Natural killer cell (primary cell): ENCODE results near the gene RRP36. TPM values are rescaled to one million over a fixed set of nuclear protein-coding genes. Genes with fewer than 3 reads are reported as not detected.

Source experiments
- ATAC-seq, 3 donors: fragments of 150-1000 bp in 2 of 3; fragments of 200-7000 bp in 1 of 3; cut with Tn5 transposase; 1 replicate in 1 of 3; 2 replicates in 2 of 3; pipeline ENCODE4 v1.10.0; 2021; ENCODE audit warnings: mild to moderate bottlenecking in 2 of 3, moderate library complexity in 2 of 3
- DNase-seq, 2 donors: peaks; one replicate each; pipeline versions ENCODE4 v3.0.0 to v3.0.0-alpha.2; 2013 to 2021; ENCODE audit warnings: mixed read lengths in 1 of 2
- H3K27ac ChIP-seq: one replicate; pipeline ENCODE4 v1.5.1; 2013; ENCODE audit warnings: mild to moderate bottlenecking, low read length
- H3K27me3 ChIP-seq: one replicate; pipeline ENCODE4 v1.6.1; 2013; ENCODE audit warnings: low read length; ENCODE audit not compliant: control insufficient read depth, insufficient read depth
- H3K36me3 ChIP-seq: one replicate; pipeline ENCODE4 v1.6.1; 2013; ENCODE audit warnings: low read length; ENCODE audit not compliant: control insufficient read depth, insufficient read depth
- H3K4me1 ChIP-seq: one replicate; pipeline ENCODE4 v1.6.1; 2013; ENCODE audit warnings: low read length; ENCODE audit not compliant: control insufficient read depth, insufficient read depth
- H3K4me3 ChIP-seq: one replicate; pipeline ENCODE4 v1.5.1; 2013; ENCODE audit warnings: low read length
- H3K9me3 ChIP-seq: one replicate; pipeline ENCODE4 v1.6.1; 2013; ENCODE audit warnings: low read length; ENCODE audit not compliant: control insufficient read depth, insufficient read depth
- H3K27ac Mint-ChIP-seq, 2 donors: one replicate each; pipeline ENCODE4 v1.8.0; 2022; ENCODE audit warnings: mild to moderate bottlenecking in 2 of 2, mixed read lengths in 2 of 2, moderate library complexity in 1 of 2
- H3K27me3 Mint-ChIP-seq, 2 donors: one replicate each; pipeline ENCODE4 v1.8.0; 2022; ENCODE audit warnings: low read depth in 2 of 2, mixed read lengths in 2 of 2
- H3K36me3 Mint-ChIP-seq: one replicate; pipeline ENCODE4 v1.8.0; 2022; ENCODE audit warnings: mixed read lengths
- H3K4me1 Mint-ChIP-seq, 2 donors: one replicate each; pipeline ENCODE4 v1.8.0; 2022; ENCODE audit warnings: mixed read lengths in 2 of 2
- H3K4me3 Mint-ChIP-seq: one replicate; pipeline ENCODE4 v1.8.0; 2022; ENCODE audit warnings: mild to moderate bottlenecking, moderate library complexity, mixed read lengths
- H3K9me3 Mint-ChIP-seq, 2 donors: one replicate each; pipeline ENCODE4 v1.8.0; 2022; ENCODE audit warnings: mixed read lengths in 2 of 2
- WGBS: methylation state at CpG from one replicate; pipeline ENCODE4 v1.1.7; 2013; ENCODE audit warnings: missing lambda C conversion rate; ENCODE audit not compliant: insufficient coverage; 5-methylcytosine and 5-hydroxymethylcytosine counted together
- intact Hi-C: fragments of 100-400 bp; cut with micrococcal nuclease; formaldehyde crosslinking; loops from one replicate; pipeline ENCODE4 v1.14.2; 2022
- total RNA-seq, 4 donors: library from RNA; stranded (reverse); fragments of 120-200 nt in 1 of 4; gene quantifications; one replicate each; pipeline versions ENCODE4 v1.2.3 to v1.2.4, GENCODE V29; 2013 to 2022
- TF ChIP-seq, protein P1 (sequence below): fragments of 200-600 bp; IDR thresholded peaks from one replicate; pipeline ENCODE4 v1.8.0; 2022; ENCODE audit warnings: antibody characterized with exemption

Gene RRP36
- total RNA-seq, 3 donors from 2014 or later (not counting 1 experiment from before 2014, with no cell fraction given), result 33.1 to 43.9 (median 38.7) TPM

DNA sequence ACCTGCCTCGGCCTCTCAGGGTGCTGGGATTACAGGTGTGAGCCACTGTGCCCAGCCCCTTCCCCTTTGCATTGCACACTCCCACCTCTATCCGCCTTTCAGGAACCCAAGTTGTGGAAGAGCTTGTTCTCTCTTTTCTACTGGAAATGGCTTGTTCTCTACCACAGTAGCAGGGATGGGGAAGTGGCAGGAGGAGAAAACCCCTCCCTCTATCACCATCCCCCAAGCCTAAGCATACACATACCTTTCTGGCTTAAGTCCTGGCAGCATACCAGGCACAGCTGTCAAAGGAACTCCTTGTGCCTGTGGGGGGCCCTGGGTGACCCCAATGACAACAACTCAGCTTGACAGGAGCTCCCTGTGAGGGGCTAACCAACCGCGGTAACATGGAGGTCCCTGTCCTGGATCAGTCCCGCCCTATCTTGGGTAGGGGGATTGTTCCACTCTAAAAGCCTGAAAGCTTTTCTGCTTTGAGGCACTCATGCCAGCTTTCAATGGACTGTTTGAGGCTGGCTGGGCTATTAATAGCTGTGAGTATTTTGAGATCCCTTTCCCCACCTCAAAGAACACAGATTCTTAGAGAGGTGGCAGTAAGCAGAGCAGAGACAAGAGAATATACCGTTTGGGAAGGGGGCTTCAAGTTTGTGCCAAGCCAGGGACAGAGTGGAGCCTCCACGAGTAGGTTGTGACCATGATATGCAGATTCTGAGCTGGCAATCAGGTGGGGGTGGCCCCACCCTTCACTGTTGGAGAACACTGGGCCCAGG lies 5.1 kb upstream of the RRP36 start:
- WGBS, result 86% methylated on average over 6 of the region's 7 CpGs
- Histone ChIP-seq H3K4me3 (no peak overlapping the region), H3K9me3 (no peaks in the 10 kb centered on the region), H3K36me3 (peaks cover 25% of the 10 kb centered on the region), H3K27me3 (no peaks in the 10 kb centered on the region), H3K4me1 (peaks cover 50% of the 10 kb centered on the region), H3K27ac (no peak overlapping the region)
- peaks cover 7% of the 10 kb centered on the region for H3K36me3 Mint-ChIP-seq
- TF ChIP-seq, protein P1, sequence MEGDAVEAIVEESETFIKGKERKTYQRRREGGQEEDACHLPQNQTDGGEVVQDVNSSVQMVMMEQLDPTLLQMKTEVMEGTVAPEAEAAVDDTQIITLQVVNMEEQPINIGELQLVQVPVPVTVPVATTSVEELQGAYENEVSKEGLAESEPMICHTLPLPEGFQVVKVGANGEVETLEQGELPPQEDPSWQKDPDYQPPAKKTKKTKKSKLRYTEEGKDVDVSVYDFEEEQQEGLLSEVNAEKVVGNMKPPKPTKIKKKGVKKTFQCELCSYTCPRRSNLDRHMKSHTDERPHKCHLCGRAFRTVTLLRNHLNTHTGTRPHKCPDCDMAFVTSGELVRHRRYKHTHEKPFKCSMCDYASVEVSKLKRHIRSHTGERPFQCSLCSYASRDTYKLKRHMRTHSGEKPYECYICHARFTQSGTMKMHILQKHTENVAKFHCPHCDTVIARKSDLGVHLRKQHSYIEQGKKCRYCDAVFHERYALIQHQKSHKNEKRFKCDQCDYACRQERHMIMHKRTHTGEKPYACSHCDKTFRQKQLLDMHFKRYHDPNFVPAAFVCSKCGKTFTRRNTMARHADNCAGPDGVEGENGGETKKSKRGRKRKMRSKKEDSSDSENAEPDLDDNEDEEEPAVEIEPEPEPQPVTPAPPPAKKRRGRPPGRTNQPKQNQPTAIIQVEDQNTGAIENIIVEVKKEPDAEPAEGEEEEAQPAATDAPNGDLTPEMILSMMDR, result no peak
- peaks cover 38 to 62% of the 10 kb centered on the region in 2 donors for H3K4me1 Mint-ChIP-seq
- peak overlapping the region; percentile 38 to 40 for H3K27ac Mint-ChIP-seq
- H3K4me3 Mint-ChIP-seq, result peak overlapping the region; percentile 65
- H3K9me3 Mint-ChIP-seq, result no peaks in the 10 kb centered on the region
- intact Hi-C loops, result no loop called here
- no peaks in the 10 kb centered on the region for H3K27me3 Mint-ChIP-seq
- DNase-seq (no peak), ATAC-seq (no peak)

DNA sequence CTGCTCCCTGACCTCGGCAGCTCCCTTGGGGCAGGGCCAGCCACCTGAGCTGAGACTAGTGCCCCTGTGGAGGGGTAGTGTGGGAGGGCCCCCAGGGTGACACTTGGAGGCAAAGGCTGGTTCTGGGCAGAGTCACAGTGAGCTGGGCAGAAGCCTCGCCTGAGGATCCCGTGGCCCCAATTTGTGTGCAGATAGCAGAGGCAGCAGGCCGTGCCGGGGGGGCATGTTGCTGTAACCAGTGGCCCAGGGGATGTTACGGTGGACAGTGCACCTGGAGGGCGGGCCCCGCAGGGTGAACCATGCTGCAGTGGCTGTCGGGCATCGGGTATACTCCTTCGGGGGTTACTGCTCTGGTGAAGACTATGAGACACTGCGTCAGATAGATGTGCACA lies 4.5 kb upstream of the RRP36 start:
- peaks cover 20% of the 10 kb centered on the region for H3K36me3 ChIP-seq
- DNase-seq (no peak), ATAC-seq (no peak)
- H3K4me1 ChIP-seq, result peaks cover 49% of the 10 kb centered on the region
- Mint-ChIP-seq H3K27me3 (no peaks in the 10 kb centered on the region), H3K27ac (no peak overlapping the region), H3K4me3 (no peak overlapping the region), H3K36me3 (peaks cover 7% of the 10 kb centered on the region), H3K9me3 (no peaks in the 10 kb centered on the region), H3K4me1 (peaks cover 38 to 61% of the 10 kb centered on the region in 2 donors)
- TF ChIP-seq, protein P1, result no peak
- H3K27me3 ChIP-seq, result no peaks in the 10 kb centered on the region
- WGBS, result 96% methylated on average over 12 of the region's 12 CpGs
- H3K27ac ChIP-seq, result no peak overlapping the region
- H3K9me3 ChIP-seq, result no peaks in the 10 kb centered on the region
- intact Hi-C loops, result no loop called here
- H3K4me3 ChIP-seq, result no peak overlapping the region

DNA sequence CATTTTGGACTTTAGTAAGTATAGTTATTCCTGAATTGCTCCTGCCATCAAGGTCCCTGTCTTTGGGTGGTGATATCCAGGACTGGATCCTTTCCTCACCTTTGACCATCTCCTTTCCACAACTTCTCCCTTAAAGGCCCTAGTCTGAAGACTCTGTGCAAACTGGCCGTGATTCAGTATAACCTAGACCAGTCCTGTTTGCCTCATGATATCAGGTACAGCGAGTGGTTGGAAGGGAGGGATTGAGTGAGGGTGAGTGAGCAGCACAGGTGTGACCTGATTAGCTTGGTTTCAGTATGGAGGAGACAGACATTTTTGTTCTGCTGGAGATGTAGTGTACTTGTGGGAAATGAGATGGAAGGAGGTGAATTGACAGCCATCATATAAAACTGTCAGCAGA lies 2.3 kb upstream of the RRP36 start:
- Histone ChIP-seq H3K4me3 (no peak overlapping the region), H3K27me3 (no peaks in the 10 kb centered on the region), H3K36me3 (peaks cover 18% of the 10 kb centered on the region), H3K4me1 (peaks cover 48% of the 10 kb centered on the region), H3K27ac (no peak overlapping the region), H3K9me3 (no peaks in the 10 kb centered on the region)
- no peak for DNase-seq
- Mint-ChIP-seq H3K27ac (no peak overlapping the region), H3K36me3 (peaks cover 7% of the 10 kb centered on the region), H3K9me3 (no peaks in the 10 kb centered on the region), H3K4me1 (peaks cover 31 to 48% of the 10 kb centered on the region in 2 donors), H3K4me3 (peak overlapping the region; percentile 62), H3K27me3 (no peaks in the 10 kb centered on the region)
- TF ChIP-seq, protein P1, result no peak
- 86% methylated on average over 2 of the region's 2 CpGs for WGBS
- intact Hi-C loops, result no loop called here
- ATAC-seq, result no peak
